A673 (cell line): ENCODE data around the gene STX1B. TPM values are rescaled to one million over a fixed set of nuclear protein-coding genes. Genes with fewer than 3 reads are reported as not detected.

Source experiments
- BruUV-seq: library from RNA; stranded (reverse); fragments of 400-500 nt; replicated peaks from 2 replicates; lab custom pipeline; 2021; lab: Mats Ljungman, UMichigan
- CTCF ChIA-PET: fragments of 300-600 bp; sonication (Branson Sonifier 250); formaldehyde crosslinking; loops from one replicate; lab custom pipeline; 2022; ENCODE audit warnings: antibody characterized with exemption; lab: Charles Lee
- POLR2A ChIA-PET: fragments of 300-600 bp; sonication (Branson Sonifier 250); formaldehyde crosslinking; loops from one replicate; lab custom pipeline; 2022; ENCODE audit warnings: antibody characterized with exemption; ENCODE audit not compliant: low non-redundant PET; lab: Charles Lee
- DNase-seq: peaks from one replicate; pipeline ENCODE4 v3.0.0-alpha.2; 2015; ENCODE audit warnings: low spot score
- H3K27ac ChIP-seq: fragments of 200-600 bp; sonication (generic); 2 replicates; pipeline ENCODE4 v1.5.1; 2016; ENCODE audit warnings: mixed run types, low read depth, mild to moderate bottlenecking, mixed read lengths, antibody characterized with exemption, low read length; ENCODE audit not compliant: poor library complexity, severe bottlenecking
- H3K27me3 ChIP-seq: fragments of 200-600 bp; sonication (generic); replicated peaks from 2 replicates; pipeline ENCODE4 v1.6.1; 2017; ENCODE audit warnings: mixed run types, low read depth, mild to moderate bottlenecking, mixed read lengths, antibody characterized with exemption, low read length; ENCODE audit not compliant: insufficient read depth, poor library complexity
- H3K36me3 ChIP-seq: fragments of 200-600 bp; sonication (generic); 2 replicates; pipeline ENCODE4 v1.6.1; 2016; ENCODE audit warnings: mixed run types, mild to moderate bottlenecking, mixed read lengths, antibody characterized with exemption, low read length; ENCODE audit not compliant: insufficient read depth, poor library complexity, severe bottlenecking
- H3K4me1 ChIP-seq: fragments of 200-600 bp; sonication (generic); 2 replicates; pipeline ENCODE4 v1.6.1; 2017; ENCODE audit warnings: mixed run types, mild to moderate bottlenecking, mixed read lengths, antibody characterized with exemption, low read length; ENCODE audit not compliant: insufficient read depth, poor library complexity, severe bottlenecking
- H3K4me3 ChIP-seq: fragments of 200-600 bp; sonication (generic); 2 replicates; pipeline ENCODE4 v1.5.1; 2016; ENCODE audit warnings: low read depth, mixed run types, mild to moderate bottlenecking, mixed read lengths, low read length; ENCODE audit not compliant: poor library complexity, severe bottlenecking
- H3K9me3 ChIP-seq: fragments of 200-600 bp; sonication (generic); 2 replicates; pipeline ENCODE4 v1.6.1; 2016; ENCODE audit warnings: mixed run types, low read depth, mild to moderate bottlenecking, mixed read lengths, antibody characterized with exemption, low read length; ENCODE audit not compliant: poor library complexity, severe bottlenecking
- CTCF ChIP-seq: fragments of 300-800, 200-600 bp; sonication (generic); conservative IDR thresholded peaks from 2 replicates; pipeline ENCODE4 v1.5.1; 2017; ENCODE audit warnings: low read depth, mild to moderate bottlenecking, antibody characterized with exemption, low read length, moderate library complexity, mixed read lengths
- EZH2 ChIP-seq: fragments of 200-600 bp; sonication (generic); IDR thresholded peaks from 2 replicates; pipeline ENCODE4 v1.6.1; 2017; ENCODE audit warnings: borderline replicate concordance, low read depth, mild to moderate bottlenecking, mixed read lengths, antibody characterized with exemption, low read length; ENCODE audit not compliant: poor library complexity, severe bottlenecking
- intact Hi-C: fragments of 100-400 bp; cut with micrococcal nuclease; formaldehyde crosslinking; loops from one replicate; pipeline ENCODE4 v1.10.0; 2022; ENCODE audit not compliant: unreplicated experiment
- total RNA-seq: library from RNA; stranded (reverse); gene quantifications from 2 replicates; pipeline ENCODE4 v1.2.3, GENCODE V29; 2021

Gene STX1B
- total RNA-seq, 1 experiment from 2014 or later: 0.62 TPM

- ChIA-PET POLR2A (no interaction called here), CTCF (interaction anchor here (1.0 kb wide), 1 partner anchor 155 kb away, joined by 3 read pairs; no protein-coding TSS in a partner anchor)
- Histone ChIP-seq H3K4me3 (no peak overlapping the region), H3K27ac (no peak overlapping the region), H3K4me1 (no peaks in the 10 kb centered on the region), H3K9me3 (no peaks in the 10 kb centered on the region), H3K36me3 (peaks cover 8% of the 10 kb centered on the region), H3K27me3 (no peaks in the 10 kb centered on the region)
- no TSS peak for BruUV-seq
- intact Hi-C loops: loop anchor here (10.0 kb wide), 1 partner anchor 877 kb away; no protein-coding TSS in a partner anchor
- TF ChIP-seq EZH2 (no peak), CTCF (no peak)
- no peak for DNase-seq
Observed at GRCh38 chr16:30987581-30988190, 22.8 kb downstream of the STX1B start.

DNA sequence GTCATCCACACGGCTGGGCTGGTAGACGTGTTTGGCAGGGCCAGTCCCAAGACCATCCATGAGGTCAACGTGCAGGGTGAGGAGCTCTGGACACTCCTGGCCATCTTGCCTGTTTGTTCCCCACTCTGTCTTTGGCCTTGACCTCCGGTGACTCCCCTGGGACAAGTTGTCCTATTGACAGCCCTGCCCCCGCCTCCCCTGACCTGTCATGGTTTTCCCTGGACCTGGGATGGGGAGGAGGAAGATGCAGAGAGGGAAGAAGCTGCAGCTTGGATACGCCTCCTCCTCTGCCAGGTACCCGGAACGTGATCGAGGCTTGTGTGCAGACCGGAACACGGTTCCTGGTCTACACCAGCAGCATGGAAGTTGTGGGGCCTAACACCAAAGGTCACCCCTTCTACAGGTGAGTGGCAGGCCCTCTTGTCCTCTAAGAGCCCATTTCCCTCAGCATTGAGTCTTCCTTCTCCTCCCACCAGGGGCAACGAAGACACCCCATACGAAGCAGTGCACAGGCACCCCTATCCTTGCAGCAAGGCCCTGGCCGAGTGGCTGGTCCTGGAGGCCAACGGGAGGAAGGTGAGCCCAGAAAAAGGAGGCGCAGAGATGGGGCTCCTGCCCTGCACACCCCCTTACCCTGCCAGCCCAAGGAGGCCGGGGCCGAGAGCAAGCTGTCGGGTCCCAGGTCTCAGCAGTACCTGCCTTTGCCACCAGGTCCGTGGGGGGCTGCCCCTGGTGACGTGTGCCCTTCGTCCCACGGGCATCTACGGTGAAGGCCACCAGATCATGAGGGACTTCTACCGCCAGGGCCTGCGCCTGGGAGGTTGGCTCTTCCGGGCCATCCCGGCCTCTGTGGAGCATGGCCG is 24.1 kb downstream of the STX1B start:
- Histone ChIP-seq H3K27ac (no peak overlapping the region), H3K4me3 (no peak overlapping the region), H3K9me3 (no peaks in the 10 kb centered on the region), H3K36me3 (peaks cover 8% of the 10 kb centered on the region), H3K4me1 (no peaks in the 10 kb centered on the region), H3K27me3 (no peaks in the 10 kb centered on the region)
- ChIA-PET CTCF (interaction anchor here (0.7 to 1.0 kb wide), 2 partner anchors 156 kb away, joined by 3 read pairs; no protein-coding TSS in a partner anchor), POLR2A (no interaction called here)
- intact Hi-C loops: loop anchor here (10.0 kb wide), 1 partner anchor 878 kb away; no protein-coding TSS in a partner anchor
- TF ChIP-seq CTCF: no peak
- no peak for TF ChIP-seq EZH2
- BruUV-seq: no TSS peak
- no peak for DNase-seq

- no peaks in the 10 kb centered on the region for H3K9me3 ChIP-seq
- H3K4me3 ChIP-seq: no peak overlapping the region
- CTCF ChIA-PET: interaction anchor here (0.7 to 1.3 kb wide), 4 partner anchors 12 to 457 kb away, joined by 3 to 16 read pairs (median 4); partner anchors contain the start of gene ZNF843
- no peaks in the 10 kb centered on the region for H3K27me3 ChIP-seq
- POLR2A ChIA-PET: no interaction called here
- no peak for DNase-seq
- intact Hi-C loops: loop anchor here (2.0 to 10.0 kb wide), 3 partner anchors 111 to 879 kb away; partner anchors contain the start of gene ZNF843
- no peak for TF ChIP-seq EZH2
- no peak for TF ChIP-seq CTCF
- BruUV-seq: no TSS peak
- H3K4me1 ChIP-seq: no peaks in the 10 kb centered on the region
- peaks cover 8% of the 10 kb centered on the region for H3K36me3 ChIP-seq
- H3K27ac ChIP-seq: no peak overlapping the region
Observed at GRCh38 chr16:30985401-30986128, 24.9 kb downstream of the STX1B start.
